ENCODE data around the gene CNTNAP4. TPM values are rescaled to one million over a fixed set of nuclear protein-coding genes. Genes with fewer than 3 reads are reported as not detected.

CNTNAP4 gene
- 1 to 10 TPM in 1 of 4 donors, under 1 TPM in 3; 0.17 to 1.8 (median 0.66) TPM for polyA plus RNA-seq (ENCODE audit: insufficient read length in 4 of 4)

GRCh38 chr16:76276745-76277438 lies at the start of gene CNTNAP4:
Gene CNTNAP4, plus strand, starts transcription at chr16:76277401. Its CDS starts 262 bp downstream, at chr16:76277663.
- no peak for DNase-seq (ENCODE audit: low read depth in 4 of 4, low spot score in 3 of 4)

GRCh38 chr16:76228546-76229146 lies 48.6 kb upstream of the CNTNAP4 start:
- no peak for DNase-seq (ENCODE audit: low read depth in 4 of 4, low spot score in 3 of 4)

- DNase-seq (ENCODE audit: low read depth in 4 of 4, low spot score in 3 of 4) = no peak
Measured at GRCh38 chr16:76232704-76233103, 44.5 kb upstream of the CNTNAP4 start.

- DNase-seq (ENCODE audit: low read depth in 4 of 4, low spot score in 3 of 4) = no peak
Measured at GRCh38 chr16:76235025-76235424, 42.2 kb upstream of the CNTNAP4 start.

GRCh38 chr16:76235426-76235825 lies 41.8 kb upstream of the CNTNAP4 start:
- no peak for DNase-seq (ENCODE audit: low read depth in 4 of 4, low spot score in 3 of 4)

- DNase-seq (ENCODE audit: low read depth in 4 of 4, low spot score in 3 of 4) = no peak
Measured at GRCh38 chr16:76237471-76237870, 39.7 kb upstream of the CNTNAP4 start.

- no peak for DNase-seq (ENCODE audit: low read depth in 4 of 4, low spot score in 3 of 4)
Measured at GRCh38 chr16:76241755-76242154, 35.4 kb upstream of the CNTNAP4 start.

GRCh38 chr16:76243620-76244019 lies 33.6 kb upstream of the CNTNAP4 start:
- no peak for DNase-seq (ENCODE audit: low read depth in 4 of 4, low spot score in 3 of 4)

GRCh38 chr16:76246587-76246986 lies 30.6 kb upstream of the CNTNAP4 start:
- DNase-seq (ENCODE audit: low read depth in 4 of 4, low spot score in 3 of 4) = no peak

- no peak for DNase-seq (ENCODE audit: low read depth in 4 of 4, low spot score in 3 of 4)
Measured at GRCh38 chr16:76265434-76266045, 11.7 kb upstream of the CNTNAP4 start.

GRCh38 chr16:76268824-76269223 lies 8.4 kb upstream of the CNTNAP4 start:
- DNase-seq (ENCODE audit: low read depth in 4 of 4, low spot score in 3 of 4) = no peak

- no peak for DNase-seq (ENCODE audit: low read depth in 4 of 4, low spot score in 3 of 4)
Measured at GRCh38 chr16:76277460-76278030, 344 bp downstream of the CNTNAP4 start.

GRCh38 chr16:76278086-76278485 lies 885 bp downstream of the CNTNAP4 start:
- DNase-seq (ENCODE audit: low read depth in 4 of 4, low spot score in 3 of 4) = no peak

GRCh38 chr16:76278980-76279379 lies 1.8 kb downstream of the CNTNAP4 start:
- no peak for DNase-seq (ENCODE audit: low read depth in 4 of 4, low spot score in 3 of 4)

GRCh38 chr16:76280421-76281215 lies 3.4 kb downstream of the CNTNAP4 start:
- DNase-seq (ENCODE audit: low read depth in 4 of 4, low spot score in 3 of 4) = no peak

- no peak for DNase-seq (ENCODE audit: low read depth in 4 of 4, low spot score in 3 of 4)
Measured at GRCh38 chr16:76287466-76287865, 10.3 kb downstream of the CNTNAP4 start.

GRCh38 chr16:76292218-76292617 lies 15.0 kb downstream of the CNTNAP4 start:
- DNase-seq (ENCODE audit: low read depth in 4 of 4, low spot score in 3 of 4) = no peak

GRCh38 chr16:76293980-76294379 lies 16.8 kb downstream of the CNTNAP4 start:
- DNase-seq (ENCODE audit: low read depth in 4 of 4, low spot score in 3 of 4) = no peak

GRCh38 chr16:76294396-76295214 lies 17.4 kb downstream of the CNTNAP4 start:
- no peak for DNase-seq (ENCODE audit: low read depth in 4 of 4, low spot score in 3 of 4)

- DNase-seq (ENCODE audit: low read depth in 4 of 4, low spot score in 3 of 4) = no peak
Measured at GRCh38 chr16:76297941-76298340, 20.7 kb downstream of the CNTNAP4 start.

All from left renal pelvis (tissue), 4 donors.